HepG2 (cell line): ENCODE measurements around the gene SRP9. TPM values are rescaled to one million over a fixed set of nuclear protein-coding genes. Genes with fewer than 3 reads are reported as not detected.

ENCODE experiments used
- BATF2 ChIP-seq: sonication (generic); formaldehyde crosslinking; IDR thresholded peaks from 2 replicates; pipeline ENCODE4 v1.8.0; 2022; ENCODE audit warnings: mild to moderate bottlenecking, missing genetic modification reagents, moderate library complexity
- DNMT1 ChIP-seq: sonication (generic); formaldehyde crosslinking; IDR thresholded peaks from 2 replicates; pipeline ENCODE4 v1.5.1; 2020; ENCODE audit warnings: mild to moderate bottlenecking, missing genetic modification reagents
- ELF1 ChIP-seq: sonication (generic); formaldehyde crosslinking; IDR thresholded peaks from 2 replicates; pipeline ENCODE4 v1.4.0; 2020; ENCODE audit warnings: missing genetic modification reagents
- MXI1 ChIP-seq: IDR thresholded peaks from 3 replicates; pipeline ENCODE4 v1.6.1; 2012; ENCODE audit warnings: low read depth, low read length, inconsistent platforms, borderline replicate concordance
- NCOA5 ChIP-seq: sonication (generic); formaldehyde crosslinking; IDR thresholded peaks from 2 replicates; pipeline ENCODE4 v1.4.0; 2020; ENCODE audit warnings: missing genetic modification reagents
- PRMT3 ChIP-seq: sonication (generic); formaldehyde crosslinking; IDR thresholded peaks from 2 replicates; pipeline ENCODE4 v1.8.1; 2022; ENCODE audit warnings: low read depth, mild to moderate bottlenecking, moderate library complexity, missing genetic modification reagents, borderline replicate concordance
- SCMH1 ChIP-seq: sonication (generic); formaldehyde crosslinking; IDR thresholded peaks from 2 replicates; pipeline ENCODE4 v1.9.0; 2021; ENCODE audit warnings: missing genetic modification reagents, mild to moderate bottlenecking, borderline replicate concordance
- XBP1 ChIP-seq: sonication (generic); formaldehyde crosslinking; IDR thresholded peaks from 2 replicates; pipeline ENCODE4 v1.5.0; 2020; ENCODE audit warnings: missing genetic modification reagents
- YY1 ChIP-seq: IDR thresholded peaks from 2 replicates; pipeline ENCODE4 v1.6.1; 2011; ENCODE audit warnings: low read length, low read depth, moderate library complexity, mild to moderate bottlenecking; ENCODE audit not compliant: insufficient read depth, insufficient replicate concordance
- ZBTB33 ChIP-seq: sonication (generic); formaldehyde crosslinking; IDR thresholded peaks from 2 replicates; pipeline ENCODE4 v1.4.0; 2020; ENCODE audit warnings: missing genetic modification reagents
- ZFAT ChIP-seq: sonication (generic); formaldehyde crosslinking; conservative IDR thresholded peaks from 2 replicates; pipeline ENCODE4 v1.8.1; 2023; ENCODE audit warnings: missing genetic modification reagents, inconsistent platforms
- ZHX2 ChIP-seq, 2 experiments: sonication (generic) in 1 of 2; formaldehyde crosslinking in 1 of 2; IDR thresholded peaks; 2 replicates each; pipeline versions ENCODE4 v1.6.1 to v1.9.0; 2014 to 2022; ENCODE audit warnings: antibody characterized with exemption in 1 of 2, borderline replicate concordance in 1 of 2, inconsistent platforms in 1 of 2, low read depth in 1 of 2, missing genetic modification reagents in 1 of 2
- ZNF292 ChIP-seq: sonication (generic); formaldehyde crosslinking; IDR thresholded peaks from 2 replicates; pipeline ENCODE4 v1.8.1; 2022; ENCODE audit warnings: mild to moderate bottlenecking, low read depth, missing genetic modification reagents, borderline replicate concordance
- ZNF574 ChIP-seq: sonication (generic); formaldehyde crosslinking; IDR thresholded peaks from 2 replicates; pipeline ENCODE4 v1.4.0; 2020; ENCODE audit warnings: missing genetic modification reagents
- ZNF709 ChIP-seq: sonication (generic); formaldehyde crosslinking; IDR thresholded peaks from 2 replicates; pipeline ENCODE4 v1.5.0; 2020; ENCODE audit warnings: mild to moderate bottlenecking, missing genetic modification reagents
- ZNF75D ChIP-seq: sonication (generic); formaldehyde crosslinking; IDR thresholded peaks from 2 replicates; pipeline ENCODE4 v1.8.1; 2023; ENCODE audit warnings: missing genetic modification reagents, mild to moderate bottlenecking, borderline replicate concordance
- polyA plus RNA-seq, 8 experiments: library from polyadenylated mRNA; depleted of rRNA in 3 of 8; stranded (reverse) in 7 of 8; unstranded in 1 of 8; fragments of >200 nt; fragmentation: Illumina TruSeq in 4 of 8; extraction: Trizol in 4 of 8; gene quantifications; 2 replicates each; pipeline versions ENCODE4 v1.2.1 to v1.2.3, GENCODE V29; 2011 to 2016; ENCODE audit warnings: low read depth in 4 of 8, missing spikeins in 1 of 8, mixed read lengths in 1 of 8; ENCODE audit not compliant: insufficient read depth in 1 of 8
- total RNA-seq, 5 experiments: library from RNA; depleted of rRNA; stranded (reverse); fragments of >200 nt; fragmentation: Illumina TruSeq; extraction: Trizol; gene quantifications; 2 replicates each; pipeline ENCODE4 v1.2.3, GENCODE V29; 2016; ENCODE audit warnings: low read depth in 1 of 5

The SRP9 gene
- total and polyA plus RNA-seq, 2 of the 13 experiments (the other 11 are each of a cell fraction or from before 2014, with no cell fraction given) = 251 to 307 TPM

GRCh38 chr1:225777583-225778336 lies at the start of gene SRP9 (continued):
- no peak for TF ChIP-seq ZFAT (CRISPR knock-in tag)
- TF ChIP-seq ZNF574 (CRISPR knock-in tag) = peak; percentile 98
- TF ChIP-seq ZNF75D (CRISPR knock-in tag) = no peak
- TF ChIP-seq PRMT3 = 0 out of 2 replicates have a peak, but pooled peaks have one; percentile 74
- TF ChIP-seq ELF1 (CRISPR knock-in tag) = peak; percentile 64; the same call in 1 of the 2 replicates
- TF ChIP-seq NCOA5 = no peak
- peak; percentile 85; the same call in 1 of the 3 replicates for TF ChIP-seq MXI1
- TF ChIP-seq XBP1 (CRISPR knock-in tag) = no peak
- TF ChIP-seq ZBTB33 = peak; percentile 47; the same call in 1 of the 2 replicates
- TF ChIP-seq ZNF709 (CRISPR knock-in tag) = 0 out of 2 replicates have a peak, but pooled peaks have one; percentile 41
- no peak for TF ChIP-seq SCMH1
- TF ChIP-seq DNMT1 (CRISPR knock-in tag) = no peak
- 0 out of 2 replicates have a peak, but pooled peaks have one; percentile 43 for TF ChIP-seq ZNF292 (CRISPR knock-in tag)
- peak; percentile 85 for TF ChIP-seq ZHX2 (IDR thresholded peaks at IDR 0.05; ENCODE audit: low read depth)
- TF ChIP-seq ZHX2 (CRISPR knock-in tag; IDR thresholded peaks at IDR 0.05; ENCODE audit: borderline replicate concordance) = no peak
- TF ChIP-seq BATF2 (CRISPR knock-in tag) = no peak
- TF ChIP-seq YY1 = peak; percentile 95
